WTC11 (cell line): ENCODE data around the gene TEKT5. TPM values are rescaled to one million over a fixed set of nuclear protein-coding genes. Genes with fewer than 3 reads are reported as not detected.

ENCODE experiments used
- ATAC-seq: fragments of 200-7000 bp; cut with Tn5 transposase; 2 replicates; pipeline ENCODE4 v1.10.0; 2021; ENCODE audit warnings: mild to moderate bottlenecking, moderate library complexity
- CTCF ChIA-PET: fragments of 300-600 bp; sonication (Branson Sonifier 250); formaldehyde crosslinking; loops from one replicate; lab custom pipeline; 2021; ENCODE audit warnings: antibody characterized with exemption; lab: Charles Lee
- POLR2A ChIA-PET: fragments of 350-600 bp; sonication (Branson Sonifier 250); formaldehyde crosslinking; loops from one replicate; lab custom pipeline; 2021; ENCODE audit warnings: antibody characterized with exemption; lab: Charles Lee
- DNase-seq: peaks from one replicate; pipeline ENCODE4 v3.0.0; 2021; ENCODE audit warnings: low spot score
- H3K27ac Mint-ChIP-seq: 2 replicates; pipeline ENCODE4 v1.8.0; 2021; ENCODE audit warnings: mixed read lengths
- H3K27me3 Mint-ChIP-seq: 2 replicates; pipeline ENCODE4 v1.8.0; 2021; ENCODE audit warnings: low read depth, mild to moderate bottlenecking, moderate library complexity, mixed read lengths
- H3K36me3 Mint-ChIP-seq: 2 replicates; pipeline ENCODE4 v1.8.0; 2021; ENCODE audit warnings: mixed read lengths
- H3K4me1 Mint-ChIP-seq: 2 replicates; pipeline ENCODE4 v1.8.0; 2022; ENCODE audit warnings: mixed read lengths
- H3K4me3 Mint-ChIP-seq: 2 replicates; pipeline ENCODE4 v1.8.0; 2021; ENCODE audit warnings: mild to moderate bottlenecking, moderate library complexity, mixed read lengths
- H3K9me3 Mint-ChIP-seq: 2 replicates; pipeline ENCODE4 v1.8.0; 2021; ENCODE audit warnings: mixed read lengths
- E2F1 ChIP-seq: sonication (generic); formaldehyde crosslinking; IDR thresholded peaks from 2 replicates; pipeline ENCODE4 v1.8.0; 2022; ENCODE audit warnings: mild to moderate bottlenecking, missing genetic modification reagents
- EMX1 ChIP-seq: fragments of 250-450 bp; sonication (Bioruptor Pico); IDR thresholded peaks from 2 replicates; pipeline ENCODE4 v1.8.0; 2021; ENCODE audit warnings: mild to moderate bottlenecking
- ERG ChIP-seq: fragments of 250-450 bp; sonication (Bioruptor Pico); IDR thresholded peaks from 2 replicates; pipeline ENCODE4 v1.8.0; 2021; ENCODE audit warnings: mild to moderate bottlenecking
- FOXP1 ChIP-seq: sonication (generic); formaldehyde crosslinking; IDR thresholded peaks from 2 replicates; pipeline ENCODE4 v1.8.0; 2022; ENCODE audit warnings: missing genetic modification reagents, mild to moderate bottlenecking, moderate library complexity, borderline replicate concordance
- GABPB1 ChIP-seq: sonication (generic); formaldehyde crosslinking; IDR thresholded peaks from 2 replicates; pipeline ENCODE4 v1.8.1; 2023; ENCODE audit warnings: mild to moderate bottlenecking, missing genetic modification reagents
- HMGXB4 ChIP-seq: sonication (generic); formaldehyde crosslinking; IDR thresholded peaks from 2 replicates; pipeline ENCODE4 v1.8.1; 2023; ENCODE audit warnings: mild to moderate bottlenecking, moderate library complexity, missing genetic modification reagents
- JUN ChIP-seq: sonication (generic); formaldehyde crosslinking; IDR thresholded peaks from 2 replicates; pipeline ENCODE4 v1.8.0; 2023; ENCODE audit warnings: mild to moderate bottlenecking, missing genetic modification reagents
- KAT7 ChIP-seq: sonication (generic); formaldehyde crosslinking; IDR thresholded peaks from 2 replicates; pipeline ENCODE4 v1.8.1; 2023; ENCODE audit warnings: missing genetic modification reagents, mild to moderate bottlenecking, borderline replicate concordance
- NFATC4 ChIP-seq: fragments of 250-450 bp; sonication (Bioruptor Pico); IDR thresholded peaks from 2 replicates; pipeline ENCODE4 v1.9.0; 2021; ENCODE audit warnings: mild to moderate bottlenecking
- OVOL2 ChIP-seq: fragments of 250-450 bp; sonication (Bioruptor Pico); IDR thresholded peaks from 2 replicates; pipeline ENCODE4 v1.9.0; 2021; ENCODE audit warnings: mild to moderate bottlenecking, borderline replicate concordance
- SMAD3 ChIP-seq: sonication (generic); formaldehyde crosslinking; IDR thresholded peaks from 2 replicates; pipeline ENCODE4 v1.8.0; 2022; ENCODE audit warnings: missing genetic modification reagents, mild to moderate bottlenecking, borderline replicate concordance
- ZNF121 ChIP-seq: sonication (generic); formaldehyde crosslinking; IDR thresholded peaks from 2 replicates; pipeline ENCODE4 v1.8.0; 2023; ENCODE audit warnings: missing genetic modification reagents
- ZNF219 ChIP-seq: sonication (generic); formaldehyde crosslinking; IDR thresholded peaks from 2 replicates; pipeline ENCODE4 v1.8.0; 2023; ENCODE audit warnings: missing genetic modification reagents, mild to moderate bottlenecking, borderline replicate concordance
- ZNF232 ChIP-seq: sonication (generic); formaldehyde crosslinking; IDR thresholded peaks from 2 replicates; pipeline ENCODE4 v1.8.0; 2022; ENCODE audit warnings: mild to moderate bottlenecking, missing genetic modification reagents
- ZNF317 ChIP-seq: sonication (generic); formaldehyde crosslinking; IDR thresholded peaks from 2 replicates; pipeline ENCODE4 v1.8.1; 2023; ENCODE audit warnings: low read depth, mild to moderate bottlenecking, moderate library complexity, missing genetic modification reagents, borderline replicate concordance
- ZNF512 ChIP-seq: sonication (generic); formaldehyde crosslinking; IDR thresholded peaks from 2 replicates; pipeline ENCODE4 v1.8.1; 2022; ENCODE audit warnings: missing genetic modification reagents, borderline replicate concordance
- ZNF671 ChIP-seq: fragments of 250-450 bp; sonication (Bioruptor Pico); IDR thresholded peaks from 2 replicates; pipeline ENCODE4 v1.8.0; 2021; ENCODE audit warnings: mild to moderate bottlenecking
- total RNA-seq: library from RNA; stranded (reverse); gene quantifications from 3 replicates; pipeline ENCODE4 v1.2.3, GENCODE V29; 2021
- TF ChIP-seq, protein P1 (sequence below): fragments of 250-450 bp; sonication (Bioruptor Pico); IDR thresholded peaks from 2 replicates; pipeline ENCODE4 v1.9.0; 2021; ENCODE audit warnings: moderate library complexity, mild to moderate bottlenecking, inconsistent platforms, borderline replicate concordance
- TF ChIP-seq, protein P2 (sequence below): sonication (generic); formaldehyde crosslinking; conservative IDR thresholded peaks from 2 replicates; pipeline ENCODE4 v1.8.1; 2023; ENCODE audit warnings: mild to moderate bottlenecking, low read depth, missing genetic modification reagents, moderate library complexity
- TF ChIP-seq, protein P3 (sequence below): fragments of 250-450 bp; sonication (Bioruptor Pico); IDR thresholded peaks from 2 replicates; pipeline ENCODE4 v1.9.0; 2021; ENCODE audit warnings: mild to moderate bottlenecking

Gene TEKT5
- total RNA-seq, 1 experiment from 2014 or later: 1.1 TPM

- no peak overlapping the region for H3K27ac Mint-ChIP-seq
- no peaks in the 10 kb centered on the region for H3K9me3 Mint-ChIP-seq
- H3K4me3 Mint-ChIP-seq: no peak overlapping the region
- ChIA-PET CTCF (interaction anchor here (1.1 kb wide), 1 partner anchor 66 kb away, joined by 3 read pairs; no protein-coding TSS in a partner anchor), POLR2A (interaction anchor here (1.3 kb wide), 1 partner anchor 16 kb away, joined by 4 read pairs; no protein-coding TSS in a partner anchor)
- DNase-seq: no peak
- no peaks in the 10 kb centered on the region for H3K27me3 Mint-ChIP-seq
- TF ChIP-seq, protein P1, sequence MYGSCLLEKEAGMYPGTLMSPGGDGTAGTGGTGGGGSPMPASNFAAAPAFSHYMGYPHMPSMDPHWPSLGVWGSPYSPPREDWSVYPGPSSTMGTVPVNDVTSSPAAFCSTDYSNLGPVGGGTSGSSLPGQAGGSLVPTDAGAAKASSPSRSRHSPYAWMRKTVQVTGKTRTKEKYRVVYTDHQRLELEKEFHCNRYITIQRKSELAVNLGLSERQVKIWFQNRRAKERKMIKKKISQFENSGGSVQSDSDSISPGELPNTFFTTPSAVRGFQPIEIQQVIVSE (CRISPR knock-in tag): no peak
- peak; percentile 48; the same call in 1 of the 2 replicates for TF ChIP-seq GABPB1
- no peak for ATAC-seq
- no peaks in the 10 kb centered on the region for H3K36me3 Mint-ChIP-seq
- H3K4me1 Mint-ChIP-seq: peaks cover 18% of the 10 kb centered on the region
Measured at GRCh38 chr16:10601444-10602408, 93.0 kb downstream of the TEKT5 start.

- DNase-seq (no peak), ATAC-seq (no peak)
- POLR2A ChIA-PET: interaction anchor here (1.3 kb wide), 1 partner anchor 17 kb away, joined by 4 read pairs; no protein-coding TSS in a partner anchor
- Mint-ChIP-seq H3K27ac (no peak overlapping the region), H3K27me3 (no peaks in the 10 kb centered on the region), H3K4me3 (no peak overlapping the region), H3K36me3 (no peaks in the 10 kb centered on the region), H3K4me1 (peaks cover 10% of the 10 kb centered on the region), H3K9me3 (no peaks in the 10 kb centered on the region)
- CTCF ChIA-PET: interaction anchor here (0.8 to 1.1 kb wide), 2 partner anchors 20 to 67 kb away, joined by 3 read pairs; partner anchors contain the start of gene EMP2
- TF ChIP-seq EMX1 (CRISPR knock-in tag) (no peak), ERG (no peak), SMAD3 (CRISPR knock-in tag) (no peak), HMGXB4 (no peak), ZNF671 (no peak), KAT7 (CRISPR knock-in tag) (no peak), JUN (CRISPR knock-in tag) (no peak), E2F1 (no peak), ZNF512 (CRISPR knock-in tag) (no peak), FOXP1 (CRISPR knock-in tag) (no peak), ZNF317 (CRISPR knock-in tag) (no peak), ZNF232 (no peak), NFATC4 (CRISPR knock-in tag) (no peak), ZNF219 (no peak), OVOL2 (CRISPR knock-in tag) (no peak), ZNF121 (CRISPR knock-in tag) (no peak)
- TF ChIP-seq, protein P2, sequence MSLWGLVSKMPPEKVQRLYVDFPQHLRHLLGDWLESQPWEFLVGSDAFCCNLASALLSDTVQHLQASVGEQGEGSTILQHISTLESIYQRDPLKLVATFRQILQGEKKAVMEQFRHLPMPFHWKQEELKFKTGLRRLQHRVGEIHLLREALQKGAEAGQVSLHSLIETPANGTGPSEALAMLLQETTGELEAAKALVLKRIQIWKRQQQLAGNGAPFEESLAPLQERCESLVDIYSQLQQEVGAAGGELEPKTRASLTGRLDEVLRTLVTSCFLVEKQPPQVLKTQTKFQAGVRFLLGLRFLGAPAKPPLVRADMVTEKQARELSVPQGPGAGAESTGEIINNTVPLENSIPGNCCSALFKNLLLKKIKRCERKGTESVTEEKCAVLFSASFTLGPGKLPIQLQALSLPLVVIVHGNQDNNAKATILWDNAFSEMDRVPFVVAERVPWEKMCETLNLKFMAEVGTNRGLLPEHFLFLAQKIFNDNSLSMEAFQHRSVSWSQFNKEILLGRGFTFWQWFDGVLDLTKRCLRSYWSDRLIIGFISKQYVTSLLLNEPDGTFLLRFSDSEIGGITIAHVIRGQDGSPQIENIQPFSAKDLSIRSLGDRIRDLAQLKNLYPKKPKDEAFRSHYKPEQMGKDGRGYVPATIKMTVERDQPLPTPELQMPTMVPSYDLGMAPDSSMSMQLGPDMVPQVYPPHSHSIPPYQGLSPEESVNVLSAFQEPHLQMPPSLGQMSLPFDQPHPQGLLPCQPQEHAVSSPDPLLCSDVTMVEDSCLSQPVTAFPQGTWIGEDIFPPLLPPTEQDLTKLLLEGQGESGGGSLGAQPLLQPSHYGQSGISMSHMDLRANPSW (CRISPR knock-in tag): no peak
- TF ChIP-seq, protein P3, sequence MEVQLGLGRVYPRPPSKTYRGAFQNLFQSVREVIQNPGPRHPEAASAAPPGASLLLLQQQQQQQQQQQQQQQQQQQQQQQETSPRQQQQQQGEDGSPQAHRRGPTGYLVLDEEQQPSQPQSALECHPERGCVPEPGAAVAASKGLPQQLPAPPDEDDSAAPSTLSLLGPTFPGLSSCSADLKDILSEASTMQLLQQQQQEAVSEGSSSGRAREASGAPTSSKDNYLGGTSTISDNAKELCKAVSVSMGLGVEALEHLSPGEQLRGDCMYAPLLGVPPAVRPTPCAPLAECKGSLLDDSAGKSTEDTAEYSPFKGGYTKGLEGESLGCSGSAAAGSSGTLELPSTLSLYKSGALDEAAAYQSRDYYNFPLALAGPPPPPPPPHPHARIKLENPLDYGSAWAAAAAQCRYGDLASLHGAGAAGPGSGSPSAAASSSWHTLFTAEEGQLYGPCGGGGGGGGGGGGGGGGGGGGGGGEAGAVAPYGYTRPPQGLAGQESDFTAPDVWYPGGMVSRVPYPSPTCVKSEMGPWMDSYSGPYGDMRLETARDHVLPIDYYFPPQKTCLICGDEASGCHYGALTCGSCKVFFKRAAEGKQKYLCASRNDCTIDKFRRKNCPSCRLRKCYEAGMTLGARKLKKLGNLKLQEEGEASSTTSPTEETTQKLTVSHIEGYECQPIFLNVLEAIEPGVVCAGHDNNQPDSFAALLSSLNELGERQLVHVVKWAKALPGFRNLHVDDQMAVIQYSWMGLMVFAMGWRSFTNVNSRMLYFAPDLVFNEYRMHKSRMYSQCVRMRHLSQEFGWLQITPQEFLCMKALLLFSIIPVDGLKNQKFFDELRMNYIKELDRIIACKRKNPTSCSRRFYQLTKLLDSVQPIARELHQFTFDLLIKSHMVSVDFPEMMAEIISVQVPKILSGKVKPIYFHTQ (CRISPR knock-in tag): no peak
Measured at GRCh38 chr16:10600782-10601443, 93.8 kb downstream of the TEKT5 start.
